PC-9 (cell line): ENCODE measurements around the gene NGF. TPM values are rescaled to one million over a fixed set of nuclear protein-coding genes. Genes with fewer than 3 reads are reported as not detected.
A peak's percentile ranks its signal among the peaks of the same experiment; 100 is the strongest.

ENCODE experiments used
- BruUV-seq: library from RNA; stranded (reverse); fragments of 400-500 nt; replicated peaks from 2 replicates; lab custom pipeline; 2021; lab: Mats Ljungman, UMichigan
- CTCF ChIA-PET: fragments of 300-600 bp; sonication (Branson Sonifier 250); formaldehyde crosslinking; loops from one replicate; lab custom pipeline; 2022; ENCODE audit warnings: antibody characterized with exemption; lab: Charles Lee
- POLR2A ChIA-PET: fragments of 300-600 bp; sonication (Branson Sonifier 250); formaldehyde crosslinking; loops from one replicate; lab custom pipeline; 2022; ENCODE audit warnings: antibody characterized with exemption; ENCODE audit not compliant: unreplicated experiment; lab: Charles Lee
- DNase-seq, 2 experiments: peaks; one replicate each; pipeline versions ENCODE4 v3.0.0 to v3.0.0-alpha.2; 2015 to 2022; ENCODE audit warnings: mixed read lengths in 1 of 2
- H2AFZ ChIP-seq: fragments of 200-600 bp; sonication (generic); 2 replicates; pipeline ENCODE4 v1.8.1; 2017; ENCODE audit warnings: antibody characterized with exemption
- H3F3A ChIP-seq: fragments of 200-600 bp; sonication (generic); 2 replicates; pipeline ENCODE4 v1.8.1; 2017; ENCODE audit warnings: antibody characterized with exemption, mild to moderate bottlenecking, low read depth; ENCODE audit not compliant: insufficient read depth
- H3K27ac ChIP-seq: fragments of 200-600 bp; sonication (generic); 2 replicates; pipeline ENCODE4 v1.6.1; 2016; ENCODE audit warnings: mixed run types
- H3K27me3 ChIP-seq: fragments of 200-600 bp; sonication (generic); 2 replicates; pipeline ENCODE4 v1.6.1; 2016; ENCODE audit warnings: low read depth, mixed run types; ENCODE audit not compliant: insufficient read depth
- H3K36me3 ChIP-seq: fragments of 200-600 bp; sonication (generic); 2 replicates; pipeline ENCODE4 v1.6.1; 2016; ENCODE audit warnings: low read depth, mixed run types
- H3K4me1 ChIP-seq: fragments of 200-600 bp; sonication (generic); replicated peaks from 2 replicates; pipeline ENCODE4 v1.6.1; 2016; ENCODE audit warnings: mixed run types; ENCODE audit not compliant: insufficient read depth
- H3K4me2 ChIP-seq: fragments of 200-600 bp; sonication (generic); 2 replicates; pipeline ENCODE4 v1.6.1; 2017; ENCODE audit warnings: mixed run types
- H3K4me3 ChIP-seq: fragments of 200-600 bp; sonication (generic); 2 replicates; pipeline ENCODE4 v1.6.1; 2016; ENCODE audit warnings: mixed run types
- H3K79me2 ChIP-seq: fragments of 200-600 bp; sonication (generic); 2 replicates; pipeline ENCODE4 v1.6.1; 2017; ENCODE audit warnings: low read depth, mixed run types
- H3K9me2 ChIP-seq: fragments of 200-600 bp; sonication (generic); 2 replicates; pipeline ENCODE4 v1.8.1; 2017; ENCODE audit warnings: mild to moderate bottlenecking; ENCODE audit not compliant: insufficient read depth
- H3K9me3 ChIP-seq: fragments of 200-600 bp; sonication (generic); 2 replicates; pipeline ENCODE4 v1.8.1; 2016; ENCODE audit warnings: low read depth; ENCODE audit not compliant: insufficient read depth
- H4K20me1 ChIP-seq: fragments of 200-600 bp; sonication (generic); 2 replicates; pipeline ENCODE4 v1.8.1; 2017; ENCODE audit not compliant: insufficient read depth
- CTCF ChIP-seq: fragments of 200-600 bp; sonication (generic); conservative IDR thresholded peaks from 2 replicates; pipeline ENCODE4 v1.6.1; 2017; ENCODE audit warnings: mixed run types, antibody characterized with exemption, mild to moderate bottlenecking, moderate library complexity
- EZH2 ChIP-seq: fragments of 200-600 bp; sonication (generic); IDR thresholded peaks from 2 replicates; pipeline ENCODE4 v1.8.0; 2017; ENCODE audit warnings: antibody characterized with exemption, low read depth
- intact Hi-C: fragments of 100-400 bp; cut with micrococcal nuclease; formaldehyde crosslinking; loops from one replicate; pipeline ENCODE4 v1.10.0; 2022; ENCODE audit not compliant: unreplicated experiment
- total RNA-seq: library from RNA; stranded (reverse); gene quantifications from 2 replicates; pipeline ENCODE4 v1.2.3, GENCODE V29; 2021

NGF gene
- total RNA-seq, 1 experiment from 2014 or later = 5.5 TPM

DNA sequence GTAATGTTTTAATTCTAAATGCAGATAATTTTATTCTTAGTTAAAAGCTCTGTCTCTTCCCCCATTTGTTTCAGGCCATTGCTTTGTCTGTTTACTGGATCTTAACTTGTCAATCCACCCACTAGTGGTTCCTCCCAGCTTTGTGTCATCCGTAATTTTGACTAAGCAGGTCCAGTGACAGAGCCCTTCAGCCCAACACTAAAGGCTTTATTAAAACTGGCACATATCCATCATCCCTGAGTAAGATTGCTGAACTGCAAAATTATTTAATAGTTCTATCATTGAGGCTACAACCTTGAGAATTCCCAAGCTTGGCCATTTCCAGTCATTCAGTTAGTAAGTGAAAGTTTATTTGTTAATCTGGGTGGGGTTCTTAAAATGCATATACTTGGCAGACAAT is 96.7 kb downstream of the NGF start:
- Histone ChIP-seq H3K4me1 (peaks cover 26% of the 10 kb centered on the region), H3F3A (0 out of 2 replicates have a peak, but pooled peaks cover 3% of the 10 kb centered on the region), H2AFZ (no peak overlapping the region), H3K27me3 (no peaks in the 10 kb centered on the region), H3K9me3 (peaks cover 24% of the 10 kb centered on the region), H3K36me3 (no peaks in the 10 kb centered on the region), H3K4me3 (no peak overlapping the region), H3K27ac (no peak overlapping the region), H3K4me2 (no peak overlapping the region), H4K20me1 (no peaks in the 10 kb centered on the region), H3K79me2 (no peaks in the 10 kb centered on the region), H3K9me2 (no peaks in the 10 kb centered on the region)
- ChIA-PET CTCF (no interaction called here), POLR2A (interaction anchor here (0.5 kb wide), 1 partner anchor 1068 kb away, joined by 3 read pairs; no protein-coding TSS in a partner anchor)
- DNase-seq = no peak
- BruUV-seq = no TSS peak
- intact Hi-C loops = no loop called here
- TF ChIP-seq CTCF = no peak
- TF ChIP-seq EZH2 = no peak

DNA sequence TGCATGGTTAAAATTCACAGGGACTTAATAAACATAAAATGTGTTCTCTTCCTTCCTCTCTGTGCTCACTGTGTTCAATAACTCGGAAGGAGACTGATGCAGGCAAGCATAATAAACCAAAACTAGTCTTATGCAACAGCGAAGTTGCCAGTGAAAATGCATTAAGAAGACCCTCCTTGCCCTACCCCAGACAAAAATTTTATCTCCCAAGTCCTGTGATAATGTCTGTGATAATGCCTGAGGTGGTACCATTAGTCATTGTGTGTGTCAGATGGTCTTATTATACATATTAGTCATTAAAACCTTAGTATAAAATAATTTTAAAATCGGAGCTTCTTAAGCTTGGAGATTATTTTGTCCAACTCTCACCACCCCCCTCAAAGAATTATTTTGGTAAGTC is 97.8 kb downstream of the NGF start:
- H3K9me2 ChIP-seq = no peaks in the 10 kb centered on the region
- no peaks in the 10 kb centered on the region for H3K79me2 ChIP-seq
- no peak for TF ChIP-seq CTCF
- TF ChIP-seq EZH2 = no peak
- BruUV-seq = no TSS peak
- H3K4me2 ChIP-seq = no peak overlapping the region
- no peak overlapping the region for H2AFZ ChIP-seq
- intact Hi-C loops = no loop called here
- 0 out of 2 replicates have a peak, but pooled peaks cover 3% of the 10 kb centered on the region for H3F3A ChIP-seq
- peaks cover 31% of the 10 kb centered on the region for H3K9me3 ChIP-seq
- H3K27me3 ChIP-seq = no peaks in the 10 kb centered on the region
- no peak overlapping the region for H3K4me3 ChIP-seq
- ChIA-PET POLR2A (no interaction called here), CTCF (no interaction called here)
- H3K36me3 ChIP-seq = no peaks in the 10 kb centered on the region
- no peak for DNase-seq
- no peaks in the 10 kb centered on the region for H4K20me1 ChIP-seq
- H3K27ac ChIP-seq = no peak overlapping the region
- H3K4me1 ChIP-seq = peaks cover 26% of the 10 kb centered on the region

GRCh38 chr1:115239426-115239825 is 98.6 kb downstream of the NGF start:
- H3K27ac ChIP-seq = no peak overlapping the region
- 0 out of 2 replicates have a peak overlapping the region, but pooled peaks have one; percentile 5 for H3K4me2 ChIP-seq
- no peak for TF ChIP-seq EZH2
- TF ChIP-seq CTCF = no peak
- ChIA-PET CTCF (interaction anchor here (0.5 to 1.1 kb wide), 3 partner anchors 36 to 124 kb away, joined by 3 to 5 read pairs (median 4); no protein-coding TSS in a partner anchor), POLR2A (no interaction called here)
- no peaks in the 10 kb centered on the region for H3K9me2 ChIP-seq
- BruUV-seq = no TSS peak
- no peak for DNase-seq
- no peaks in the 10 kb centered on the region for H3K36me3 ChIP-seq
- peaks cover 29% of the 10 kb centered on the region for H3K9me3 ChIP-seq
- H2AFZ ChIP-seq = no peak overlapping the region
- intact Hi-C loops = no loop called here
- no peaks in the 10 kb centered on the region for H4K20me1 ChIP-seq
- peaks cover 3% of the 10 kb centered on the region; the same call in 1 of the 2 replicates for H3F3A ChIP-seq
- H3K79me2 ChIP-seq = no peaks in the 10 kb centered on the region
- H3K4me1 ChIP-seq = peaks cover 26% of the 10 kb centered on the region
- no peak overlapping the region for H3K4me3 ChIP-seq
- H3K27me3 ChIP-seq = no peaks in the 10 kb centered on the region
